ENCODE measurements around the gene SMR3A. TPM values are rescaled to one million over a fixed set of nuclear protein-coding genes. Genes with fewer than 3 reads are reported as not detected.

Gene SMR3A
- total RNA-seq (2022; extraction: Qiagen RNA extraction; ENCODE audit: low read depth) = not detected in 5 replicates

GRCh38 chr4:70360460-70360859 is at the start of gene SMR3A:
TSS of gene SMR3A (plus strand) at chr4:70360760. CDS start at chr4:70362116, 1,356 bp downstream.

DNA sequence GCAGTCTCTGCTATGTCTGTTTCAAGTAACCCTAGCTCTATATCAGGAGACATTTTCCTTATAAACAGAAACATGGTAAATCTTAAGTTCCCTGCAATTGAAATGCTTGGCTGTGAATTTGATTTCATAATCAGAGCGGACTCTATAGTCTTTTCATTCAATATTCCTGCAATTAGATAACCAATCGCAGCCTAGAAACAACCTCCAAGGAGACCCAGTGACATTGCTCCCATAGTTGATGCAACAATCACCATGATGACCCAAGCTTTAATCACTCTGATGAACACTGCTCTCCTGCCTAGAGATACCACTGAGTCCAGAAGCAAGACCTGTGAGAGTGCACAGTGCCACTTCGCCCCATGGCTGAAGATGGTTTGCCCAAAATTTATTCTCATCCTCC is 25.9 kb upstream of the SMR3A start, which contains the start of gene CABS1:
Gene CABS1 (plus strand): TSS at position 301 of the 400 bp plus-strand sequence. CDS start 59 bp downstream, at position 360.

DNA sequence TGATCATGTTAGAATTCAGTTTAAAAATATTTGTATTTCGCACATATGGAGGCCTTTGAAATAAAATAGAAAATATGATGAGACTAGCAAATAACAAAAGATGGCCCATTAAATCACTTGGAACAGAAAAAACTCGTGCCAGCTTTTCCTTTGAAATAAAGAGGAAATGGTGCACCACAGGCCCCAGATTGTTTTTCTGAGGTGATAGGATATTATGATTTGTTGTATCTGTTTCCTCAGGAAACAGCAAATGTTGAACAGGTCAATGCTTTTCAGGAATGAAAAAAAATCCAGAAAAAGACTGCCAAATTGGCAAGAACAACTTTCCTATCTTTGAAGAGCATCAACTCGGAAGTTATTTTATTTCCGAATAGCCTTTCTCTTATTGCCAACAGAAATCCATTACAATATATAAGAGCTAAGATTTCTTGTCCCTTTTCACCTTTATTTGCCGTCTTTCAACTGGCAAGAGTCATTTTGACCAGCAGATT is 22.2 kb downstream of the SMR3A start, which contains the start of gene SMR3B:
Gene SMR3B (plus strand): TSS at position 441 of the 491 bp plus-strand sequence. CDS start 1,380 bp downstream, outside the sequence.

GRCh38 chr4:70397580-70397979 is 37.0 kb downstream of the SMR3A start, which contains the start of gene OPRPN:
TSS of gene OPRPN (plus strand) at chr4:70397940. CDS start at chr4:70399286, 1,346 bp downstream.

Other genes starting within 250 kb of the SMR3A start
- not detected in 5 replicates for gene PRR27, start 206.5 kb upstream of the SMR3A start, total RNA-seq (2022; extraction: Qiagen RNA extraction; ENCODE audit: low read depth)
- gene ODAM, start 165.0 kb upstream of the SMR3A start, total RNA-seq (2022; extraction: Qiagen RNA extraction; ENCODE audit: low read depth) = not detected in 5 replicates
- not detected in 5 replicates for gene FDCSP, start 134.6 kb upstream of the SMR3A start, total RNA-seq (2022; extraction: Qiagen RNA extraction; ENCODE audit: low read depth)
- not detected in 5 replicates for gene CSN3, start 118.2 kb upstream of the SMR3A start, total RNA-seq (2022; extraction: Qiagen RNA extraction; ENCODE audit: low read depth)
- not detected in 5 replicates for gene CABS1, start 25.8 kb upstream of the SMR3A start, total RNA-seq (2022; extraction: Qiagen RNA extraction; ENCODE audit: low read depth)
- gene SMR3B, start 22.4 kb downstream of the SMR3A start, total RNA-seq (2022; extraction: Qiagen RNA extraction; ENCODE audit: low read depth) = not detected in 5 replicates
- not detected in 5 replicates for gene OPRPN, start 37.2 kb downstream of the SMR3A start, total RNA-seq (2022; extraction: Qiagen RNA extraction; ENCODE audit: low read depth)
- gene MUC7, start 111.4 kb downstream of the SMR3A start, total RNA-seq (2022; extraction: Qiagen RNA extraction; ENCODE audit: low read depth) = not detected in 5 replicates
- gene AMTN, start 157.8 kb downstream of the SMR3A start, total RNA-seq (2022; extraction: Qiagen RNA extraction; ENCODE audit: low read depth) = not detected in 5 replicates
- gene AMBN, start 231.5 kb downstream of the SMR3A start, total RNA-seq (2022; extraction: Qiagen RNA extraction; ENCODE audit: low read depth) = not detected in 5 replicates

Data from A549 treated with ZK216348 at 1 μM for 4 hours (cell line).